ENCODE data around the gene LMO7. TPM values are rescaled to one million over a fixed set of nuclear protein-coding genes. Genes with fewer than 3 reads are reported as not detected.

LMO7 gene
- total and polyA plus RNA-seq, 2 of the 13 experiments (the other 11 are each of a cell fraction or from before 2014, with no cell fraction given) = 34.0 to 121 TPM

DNA sequence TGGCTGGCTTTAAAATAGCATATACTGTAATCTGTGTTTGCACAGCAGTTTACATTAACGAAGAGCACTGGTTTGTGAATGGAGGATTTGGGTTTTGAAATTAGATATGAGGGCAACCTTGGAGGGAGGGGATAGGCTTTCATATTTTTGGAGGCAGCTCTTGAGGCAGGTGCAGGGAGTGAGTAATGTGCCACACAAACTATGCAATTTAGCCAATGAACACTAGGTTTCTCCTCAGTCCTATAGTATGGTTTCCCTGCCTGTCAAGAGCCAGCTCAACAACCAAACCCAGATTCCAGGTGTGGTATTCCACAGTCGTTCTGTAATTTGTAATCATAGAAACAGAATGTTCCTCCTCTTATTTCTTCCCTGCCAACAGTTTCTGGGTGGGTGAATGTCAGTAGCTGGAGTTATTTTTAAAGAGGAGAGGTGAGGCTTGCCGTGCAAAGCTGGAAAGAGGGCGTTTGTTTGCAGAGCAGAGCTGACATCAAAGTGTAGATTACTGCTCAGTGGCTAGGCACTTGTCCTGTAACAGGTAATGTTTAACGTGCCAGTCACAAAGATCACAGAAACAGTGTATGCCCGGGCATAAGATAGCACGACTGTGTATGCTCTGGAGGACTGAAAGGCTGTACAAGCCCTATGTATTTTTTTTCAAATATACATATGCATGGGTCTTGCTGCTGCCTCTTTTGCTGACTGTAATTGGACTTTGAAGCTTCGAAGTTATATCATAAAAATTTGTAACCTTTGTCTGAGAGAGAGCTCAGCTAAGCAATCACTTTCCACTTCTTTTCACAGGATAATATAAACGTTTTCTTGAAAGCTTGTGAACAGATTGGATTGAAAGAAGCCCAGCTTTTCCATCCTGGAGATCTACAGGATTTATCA lies 124.2 kb downstream of the LMO7 start (continued):
- no peak for TF ChIP-seq ZIK1 (CRISPR knock-in tag; IDR thresholded peaks at IDR 0.05; ENCODE audit: borderline replicate concordance, low read depth)
- peak; percentile 44; the same call in 1 of the 2 replicates for TF ChIP-seq ZNF816 (CRISPR knock-in tag; IDR thresholded peaks at IDR 0.05; ENCODE audit: borderline replicate concordance)
- TF ChIP-seq AGO1 (IDR thresholded peaks at IDR 0.05; ENCODE audit: low read depth, low read length, poor library complexity, severe bottlenecking) = no peak
- TF ChIP-seq ZNF772 (CRISPR knock-in tag; IDR thresholded peaks at IDR 0.05) = peak; percentile 51; the same call in 1 of the 2 replicates
- no peak for TF ChIP-seq FIP1L1 (IDR thresholded peaks at IDR 0.05; ENCODE audit: borderline replicate concordance, insufficient read depth, low read depth, low read length)
- 0 out of 2 replicates have a peak, but pooled peaks have one; percentile 25 for TF ChIP-seq ARNTL (CRISPR knock-in tag; IDR thresholded peaks at IDR 0.05)
- no peak for TF ChIP-seq SP1 (IDR thresholded peaks at IDR 0.05)
- TF ChIP-seq SP1 (CRISPR knock-in tag; IDR thresholded peaks at IDR 0.05) = peak; percentile 15; the same call in 1 of the 2 replicates
- peak; percentile 87; the same call in 1 of the 2 replicates for TF ChIP-seq MIXL1 (CRISPR knock-in tag; IDR thresholded peaks at IDR 0.05)
- TF ChIP-seq, protein P1, sequence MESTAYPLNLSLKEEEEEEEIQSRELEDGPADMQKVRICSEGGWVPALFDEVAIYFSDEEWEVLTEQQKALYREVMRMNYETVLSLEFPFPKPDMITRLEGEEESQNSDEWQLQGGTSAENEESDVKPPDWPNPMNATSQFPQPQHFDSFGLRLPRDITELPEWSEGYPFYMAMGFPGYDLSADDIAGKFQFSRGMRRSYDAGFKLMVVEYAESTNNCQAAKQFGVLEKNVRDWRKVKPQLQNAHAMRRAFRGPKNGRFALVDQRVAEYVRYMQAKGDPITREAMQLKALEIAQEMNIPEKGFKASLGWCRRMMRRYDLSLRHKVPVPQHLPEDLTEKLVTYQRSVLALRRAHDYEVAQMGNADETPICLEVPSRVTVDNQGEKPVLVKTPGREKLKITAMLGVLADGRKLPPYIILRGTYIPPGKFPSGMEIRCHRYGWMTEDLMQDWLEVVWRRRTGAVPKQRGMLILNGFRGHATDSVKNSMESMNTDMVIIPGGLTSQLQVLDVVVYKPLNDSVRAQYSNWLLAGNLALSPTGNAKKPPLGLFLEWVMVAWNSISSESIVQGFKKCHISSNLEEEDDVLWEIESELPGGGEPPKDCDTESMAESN (CRISPR knock-in tag; conservative IDR thresholded peaks at IDR 0.05) = peak; percentile 74; the same call in 1 of the 2 replicates
- no peak for TF ChIP-seq PHF20 (CRISPR knock-in tag; IDR thresholded peaks at IDR 0.05)
- TF ChIP-seq ZNF607 (CRISPR knock-in tag; IDR thresholded peaks at IDR 0.05; ENCODE audit: borderline replicate concordance) = 0 out of 2 replicates have a peak, but pooled peaks have one; percentile 22
- no peak for TF ChIP-seq WIZ (CRISPR knock-in tag; IDR thresholded peaks at IDR 0.05)
- TF ChIP-seq, protein P2, sequence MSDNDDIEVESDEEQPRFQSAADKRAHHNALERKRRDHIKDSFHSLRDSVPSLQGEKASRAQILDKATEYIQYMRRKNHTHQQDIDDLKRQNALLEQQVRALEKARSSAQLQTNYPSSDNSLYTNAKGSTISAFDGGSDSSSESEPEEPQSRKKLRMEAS (IDR thresholded peaks at IDR 0.05) = peak; percentile 54
- TF ChIP-seq ZNF761 (CRISPR knock-in tag; conservative IDR thresholded peaks at IDR 0.05) = no peak
- TF ChIP-seq SP5 (CRISPR knock-in tag; IDR thresholded peaks at IDR 0.05; ENCODE audit: borderline replicate concordance, low read depth) = peak; percentile 64
- TF ChIP-seq TBX3 (IDR thresholded peaks at IDR 0.05; ENCODE audit: borderline replicate concordance) = peak; percentile 35; the same call in 1 of the 2 replicates
- TF ChIP-seq YEATS2 (CRISPR knock-in tag; IDR thresholded peaks at IDR 0.05; ENCODE audit: borderline replicate concordance) = no peak
- TF ChIP-seq, protein P3, sequence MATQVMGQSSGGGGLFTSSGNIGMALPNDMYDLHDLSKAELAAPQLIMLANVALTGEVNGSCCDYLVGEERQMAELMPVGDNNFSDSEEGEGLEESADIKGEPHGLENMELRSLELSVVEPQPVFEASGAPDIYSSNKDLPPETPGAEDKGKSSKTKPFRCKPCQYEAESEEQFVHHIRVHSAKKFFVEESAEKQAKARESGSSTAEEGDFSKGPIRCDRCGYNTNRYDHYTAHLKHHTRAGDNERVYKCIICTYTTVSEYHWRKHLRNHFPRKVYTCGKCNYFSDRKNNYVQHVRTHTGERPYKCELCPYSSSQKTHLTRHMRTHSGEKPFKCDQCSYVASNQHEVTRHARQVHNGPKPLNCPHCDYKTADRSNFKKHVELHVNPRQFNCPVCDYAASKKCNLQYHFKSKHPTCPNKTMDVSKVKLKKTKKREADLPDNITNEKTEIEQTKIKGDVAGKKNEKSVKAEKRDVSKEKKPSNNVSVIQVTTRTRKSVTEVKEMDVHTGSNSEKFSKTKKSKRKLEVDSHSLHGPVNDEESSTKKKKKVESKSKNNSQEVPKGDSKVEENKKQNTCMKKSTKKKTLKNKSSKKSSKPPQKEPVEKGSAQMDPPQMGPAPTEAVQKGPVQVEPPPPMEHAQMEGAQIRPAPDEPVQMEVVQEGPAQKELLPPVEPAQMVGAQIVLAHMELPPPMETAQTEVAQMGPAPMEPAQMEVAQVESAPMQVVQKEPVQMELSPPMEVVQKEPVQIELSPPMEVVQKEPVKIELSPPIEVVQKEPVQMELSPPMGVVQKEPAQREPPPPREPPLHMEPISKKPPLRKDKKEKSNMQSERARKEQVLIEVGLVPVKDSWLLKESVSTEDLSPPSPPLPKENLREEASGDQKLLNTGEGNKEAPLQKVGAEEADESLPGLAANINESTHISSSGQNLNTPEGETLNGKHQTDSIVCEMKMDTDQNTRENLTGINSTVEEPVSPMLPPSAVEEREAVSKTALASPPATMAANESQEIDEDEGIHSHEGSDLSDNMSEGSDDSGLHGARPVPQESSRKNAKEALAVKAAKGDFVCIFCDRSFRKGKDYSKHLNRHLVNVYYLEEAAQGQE (IDR thresholded peaks at IDR 0.05; ENCODE audit: borderline replicate concordance in 1 of 2, low read depth in 1 of 2, low read length in 2 of 2) = peak in 1 of 2 experiments; percentile 70; a peak in 2 of 4 replicates
- no peak; the same call in 1 of the 2 replicates for TF ChIP-seq RXRA (CRISPR knock-in tag; IDR thresholded peaks at IDR 0.05)
- TF ChIP-seq ZNF766 (CRISPR knock-in tag; IDR thresholded peaks at IDR 0.05; ENCODE audit: borderline replicate concordance) = no peak
- TF ChIP-seq HNRNPH1 (optimal IDR thresholded peaks at IDR 0.05; ENCODE audit: low read depth, low read length) = no peak
- no peak for TF ChIP-seq ZNF605 (CRISPR knock-in tag; IDR thresholded peaks at IDR 0.05)
- peak; percentile 59; the same call in 1 of the 2 replicates for TF ChIP-seq FOXP1 (IDR thresholded peaks at IDR 0.05)
- peak; percentile 69 for TF ChIP-seq FOXP1 (CRISPR knock-in tag; IDR thresholded peaks at IDR 0.05)

Data from HepG2 (cell line).